ENCODE data around the gene FOXD3.
"Not testable (repeated sequence)": the region's sequence is repeated elsewhere in the genome, so short reads cannot be mapped to it uniquely, and the experiment has no call there.

FOXD3 gene

DNA sequence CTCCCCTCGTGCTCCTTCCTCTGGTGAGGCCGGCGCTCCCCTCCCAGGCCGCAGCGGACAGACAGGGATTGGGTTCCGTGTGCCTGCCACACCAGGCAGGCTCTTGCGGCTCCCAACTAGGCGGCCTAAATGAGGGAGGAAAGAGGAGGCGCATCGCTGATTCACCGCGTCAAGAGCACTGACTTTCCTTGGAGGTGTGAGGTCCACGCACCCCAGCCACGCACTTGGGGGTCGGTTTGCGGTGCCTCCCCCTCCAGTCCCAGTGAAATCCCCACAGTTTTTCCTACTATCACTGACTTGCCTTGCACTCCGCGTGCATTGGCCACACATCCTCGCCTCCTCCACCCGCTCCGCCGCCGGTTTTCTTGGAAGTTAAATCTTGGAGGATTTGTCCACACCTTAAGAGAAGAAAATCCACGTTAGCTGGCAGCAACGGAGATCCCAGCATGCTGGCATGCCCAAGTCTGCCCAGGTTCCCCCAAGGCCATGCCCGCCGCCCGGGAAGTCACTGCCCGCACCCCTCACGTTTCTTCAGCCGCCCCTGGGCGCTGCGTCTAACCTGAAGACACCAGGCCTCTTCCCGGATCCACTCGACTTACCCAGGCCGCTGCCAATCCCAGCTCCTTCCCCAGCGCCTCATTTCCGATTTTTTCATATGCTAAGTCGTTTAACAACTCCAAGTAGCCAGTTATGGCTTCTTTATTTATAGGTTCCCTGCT is 1.1 kb upstream of the FOXD3 start:
- no peak for DNase-seq

DNA sequence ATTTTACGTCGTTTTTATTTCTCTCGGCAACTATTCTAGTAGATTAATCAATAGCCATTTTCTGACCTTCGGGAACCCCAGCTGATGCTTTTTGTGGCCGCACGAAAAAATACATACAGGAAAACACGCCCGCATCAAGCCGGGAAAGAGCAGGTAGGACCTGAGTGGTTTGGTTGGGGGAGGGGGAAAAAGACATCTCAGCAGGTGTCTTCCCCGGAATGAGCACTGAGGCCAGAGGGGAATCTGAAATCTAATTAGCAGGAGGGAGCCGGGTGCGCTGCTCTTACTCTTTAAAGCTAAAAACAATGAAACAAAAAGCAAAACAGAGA is 618 bp upstream of the FOXD3 start:
- DNase-seq: peak; percentile 61

DNA sequence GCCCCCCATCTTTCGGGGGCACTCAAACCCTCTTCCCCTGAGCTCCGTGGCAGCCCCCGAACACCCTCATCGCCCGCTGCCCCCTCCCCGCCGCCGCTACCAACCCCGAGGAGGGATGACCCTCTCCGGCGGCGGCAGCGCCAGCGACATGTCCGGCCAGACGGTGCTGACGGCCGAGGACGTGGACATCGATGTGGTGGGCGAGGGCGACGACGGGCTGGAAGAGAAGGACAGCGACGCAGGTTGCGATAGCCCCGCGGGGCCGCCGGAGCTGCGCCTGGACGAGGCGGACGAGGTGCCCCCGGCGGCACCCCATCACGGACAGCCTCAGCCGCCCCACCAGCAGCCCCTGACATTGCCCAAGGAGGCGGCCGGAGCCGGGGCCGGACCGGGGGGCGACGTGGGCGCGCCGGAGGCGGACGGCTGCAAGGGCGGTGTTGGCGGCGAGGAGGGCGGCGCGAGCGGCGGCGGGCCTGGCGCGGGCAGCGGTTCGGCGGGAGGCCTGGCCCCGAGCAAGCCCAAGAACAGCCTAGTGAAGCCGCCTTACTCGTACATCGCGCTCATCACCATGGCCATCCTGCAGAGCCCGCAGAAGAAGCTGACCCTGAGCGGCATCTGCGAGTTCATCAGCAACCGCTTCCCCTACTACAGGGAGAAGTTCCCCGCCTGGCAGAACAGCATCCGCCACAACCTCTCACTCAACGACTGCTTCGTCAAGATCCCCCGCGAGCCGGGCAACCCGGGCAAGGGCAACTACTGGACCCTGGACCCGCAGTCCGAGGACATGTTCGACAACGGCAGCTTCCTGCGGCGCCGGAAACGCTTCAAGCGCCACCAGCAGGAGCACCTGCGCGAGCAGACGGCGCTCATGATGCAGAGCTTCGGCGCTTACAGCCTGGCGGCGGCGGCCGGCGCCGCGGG is 837 bp downstream of the FOXD3 start:
- DNase-seq: peak; percentile 82

DNA sequence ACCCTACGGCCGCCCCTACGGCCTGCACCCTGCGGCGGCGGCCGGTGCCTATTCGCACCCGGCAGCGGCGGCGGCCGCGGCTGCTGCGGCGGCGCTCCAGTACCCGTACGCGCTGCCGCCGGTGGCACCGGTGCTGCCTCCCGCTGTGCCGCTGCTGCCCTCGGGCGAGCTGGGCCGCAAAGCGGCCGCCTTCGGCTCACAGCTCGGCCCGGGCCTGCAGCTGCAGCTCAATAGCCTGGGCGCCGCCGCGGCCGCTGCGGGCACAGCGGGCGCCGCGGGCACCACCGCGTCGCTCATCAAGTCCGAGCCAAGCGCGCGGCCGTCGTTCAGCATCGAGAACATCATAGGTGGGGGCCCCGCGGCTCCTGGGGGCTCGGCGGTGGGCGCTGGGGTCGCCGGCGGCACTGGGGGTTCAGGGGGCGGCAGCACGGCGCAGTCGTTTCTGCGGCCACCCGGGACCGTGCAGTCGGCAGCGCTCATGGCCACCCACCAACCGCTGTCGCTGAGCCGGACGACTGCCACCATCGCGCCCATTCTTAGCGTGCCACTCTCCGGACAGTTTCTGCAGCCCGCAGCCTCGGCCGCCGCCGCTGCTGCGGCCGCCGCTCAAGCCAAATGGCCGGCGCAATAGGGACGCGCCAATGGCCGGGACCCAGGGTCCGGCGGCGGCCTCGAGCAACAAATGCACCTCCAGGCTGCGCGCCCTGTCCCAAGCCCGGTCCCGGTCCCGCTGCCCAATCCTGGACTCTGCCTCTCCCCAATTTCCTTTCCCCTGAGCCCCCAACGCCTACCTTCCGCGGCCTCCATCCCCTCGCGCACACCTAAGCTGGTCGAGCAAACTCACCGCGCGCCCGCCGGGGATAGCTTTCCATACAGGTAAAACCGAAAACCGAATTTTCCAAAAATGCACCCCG is 1.8 kb downstream of the FOXD3 start:
- peak; percentile 72 for DNase-seq

DNA sequence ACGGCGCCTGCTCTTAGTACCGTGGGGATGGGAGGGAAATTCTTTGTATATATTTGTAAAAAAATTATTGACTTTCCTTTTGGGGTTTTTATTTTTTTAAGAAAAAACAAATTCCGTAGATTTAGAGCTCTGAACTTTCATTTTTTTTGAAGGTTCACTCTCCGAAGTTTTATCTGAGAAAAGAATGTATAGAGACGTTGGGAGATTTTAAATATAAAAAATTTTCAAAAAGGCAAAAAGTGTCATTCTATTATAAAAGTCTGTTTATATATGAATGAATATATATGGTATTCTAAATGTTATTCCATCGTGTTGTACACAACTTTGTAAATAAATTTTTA is 2.4 kb downstream of the FOXD3 start:
- DNase-seq: no peak

DNA sequence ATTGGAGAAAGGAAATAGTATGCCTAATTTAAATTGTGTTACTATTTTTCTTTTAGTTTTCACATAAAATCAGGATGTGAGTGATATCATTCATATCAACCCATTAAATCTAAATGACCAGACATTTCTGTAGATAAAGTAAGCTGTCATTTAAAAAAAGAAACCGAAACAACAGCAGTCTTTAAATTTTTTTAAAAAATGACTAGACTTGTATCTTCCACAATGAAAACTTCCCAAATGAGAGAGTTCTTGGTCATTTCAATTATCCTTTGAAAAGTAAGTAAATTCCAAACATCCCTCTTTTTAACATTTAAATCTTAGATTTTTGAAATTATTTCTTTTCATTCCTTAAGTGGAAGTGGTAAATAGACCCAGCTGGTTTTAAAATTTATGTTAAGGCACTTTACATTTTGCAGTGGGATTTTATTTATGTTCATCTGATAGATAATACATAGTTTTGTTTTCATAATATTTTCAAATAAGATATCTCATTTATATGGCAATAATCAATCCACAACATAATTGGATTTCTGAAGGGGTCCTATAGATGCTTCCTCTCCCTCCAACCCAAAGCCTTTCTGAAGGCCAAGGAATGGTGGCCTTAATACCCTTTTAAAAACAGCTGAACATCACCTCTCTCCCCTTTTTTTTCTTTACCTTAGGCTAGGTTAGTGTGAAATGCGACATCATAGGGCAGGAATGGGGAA is 3.1 kb downstream of the FOXD3 start:
- DNase-seq: peak; percentile 8

DNA sequence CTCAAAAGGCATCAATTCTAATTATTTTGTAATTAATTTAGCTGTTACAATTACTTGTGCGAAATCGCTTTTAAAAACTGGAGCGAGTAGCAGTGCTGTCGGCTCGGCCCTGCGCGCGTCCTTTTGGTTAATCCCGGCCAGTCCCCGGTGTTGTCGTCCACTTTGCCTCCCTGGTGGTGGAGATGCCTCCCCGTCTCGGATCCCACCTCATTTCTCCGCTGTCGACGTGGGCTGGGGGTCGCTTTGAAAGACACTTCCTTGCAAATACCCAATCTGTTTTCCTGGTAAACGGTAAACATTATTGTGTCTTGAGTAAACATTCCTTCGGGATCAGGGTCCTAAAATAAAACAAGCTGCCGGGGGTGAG is 3.7 kb downstream of the FOXD3 start:
- peak; percentile 66 for DNase-seq

DNA sequence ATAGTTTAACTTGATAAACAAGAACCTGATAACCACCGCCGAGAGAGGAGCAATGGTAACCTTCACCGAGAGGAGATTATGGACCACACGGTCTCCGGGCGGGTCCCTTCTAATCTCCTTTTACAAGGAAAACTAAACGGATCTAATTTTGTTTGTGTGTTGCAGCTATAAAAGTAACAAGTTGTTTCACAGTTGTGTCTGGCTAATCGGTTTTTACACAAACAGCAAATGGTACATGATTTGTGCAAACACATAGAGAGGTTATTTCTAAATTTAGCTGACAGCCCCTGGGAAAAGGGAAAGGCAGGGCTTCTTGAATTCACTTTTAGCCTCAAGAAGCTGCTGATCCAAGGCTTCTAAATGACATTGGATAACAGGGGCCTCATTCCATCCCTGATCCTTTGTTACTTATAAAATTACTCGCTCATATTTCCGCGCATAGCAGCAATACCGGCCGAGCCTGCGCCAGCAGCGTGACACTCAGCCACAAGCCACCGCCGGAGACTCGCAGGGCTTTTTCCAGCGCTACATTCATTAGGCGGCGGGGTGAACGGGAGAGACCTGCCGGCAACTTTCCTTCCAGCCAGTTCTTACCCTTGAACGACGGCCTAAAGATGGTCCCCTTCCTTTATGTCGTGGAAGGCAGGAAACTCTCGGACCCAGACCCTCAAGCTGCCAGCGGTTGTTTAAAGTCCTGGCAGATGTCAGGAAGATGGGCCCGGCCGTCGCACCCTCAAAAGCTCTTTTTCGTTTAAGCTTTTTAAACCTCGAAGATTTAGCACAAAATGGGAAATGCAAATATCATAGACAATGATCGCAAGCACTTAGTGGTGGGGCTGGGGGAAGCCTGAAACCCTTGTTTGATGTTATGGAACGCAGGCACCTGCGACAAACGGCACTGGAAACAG is 4.4 kb downstream of the FOXD3 start:
- peak; percentile 72 for DNase-seq

DNA sequence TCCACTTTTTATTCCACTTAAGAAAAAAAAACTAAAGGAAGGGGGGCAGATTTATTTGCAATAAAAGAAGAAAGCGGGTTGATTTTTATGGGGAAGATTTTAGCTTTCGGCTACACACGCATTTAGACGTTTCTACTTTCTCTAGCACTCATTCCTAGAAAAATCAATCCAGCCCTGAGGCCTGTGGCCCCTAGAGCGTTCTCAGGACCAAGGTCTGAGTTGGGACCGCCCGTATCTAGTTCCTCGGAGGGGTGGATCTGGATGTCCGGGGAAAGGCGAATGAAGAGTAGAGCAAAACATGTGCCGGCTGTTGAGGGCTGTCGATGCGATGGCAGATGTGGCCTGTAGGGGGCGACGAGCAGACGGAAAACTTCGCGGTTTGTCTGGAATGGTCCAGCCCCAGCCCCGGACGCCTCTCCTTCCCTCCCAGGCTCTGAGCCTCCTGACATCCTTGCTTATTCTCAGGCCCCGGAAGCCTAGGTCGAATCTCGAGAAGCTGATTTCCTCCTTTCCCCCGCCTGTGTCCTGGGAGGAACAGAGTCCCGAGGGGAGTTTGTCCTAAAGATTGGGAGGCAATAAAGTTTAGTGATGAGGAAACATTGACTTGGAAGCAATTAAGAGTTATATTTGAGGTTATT is 5.2 kb downstream of the FOXD3 start:
- DNase-seq: peak; percentile 88

DNA sequence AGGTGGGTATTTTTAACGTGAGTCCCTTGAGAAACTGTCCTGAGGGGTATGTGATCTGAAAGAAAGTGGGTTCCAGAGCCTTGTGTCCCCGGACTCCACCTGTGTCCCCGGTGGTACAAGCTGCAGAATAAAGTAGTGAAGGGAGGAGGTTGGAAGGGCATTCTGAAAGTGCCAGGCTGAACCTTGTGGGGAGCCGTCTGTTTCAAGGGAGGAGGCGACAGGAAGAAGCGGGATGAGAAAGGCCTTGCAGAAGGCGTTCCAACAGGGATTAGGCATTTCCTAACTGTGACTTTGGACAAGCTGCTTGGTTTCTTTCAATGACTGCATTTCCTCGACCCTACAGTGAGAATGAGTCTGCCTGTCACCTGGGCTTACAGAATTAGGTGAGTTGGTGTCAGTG is 5.8 kb downstream of the FOXD3 start:
- DNase-seq: no peak

DNA sequence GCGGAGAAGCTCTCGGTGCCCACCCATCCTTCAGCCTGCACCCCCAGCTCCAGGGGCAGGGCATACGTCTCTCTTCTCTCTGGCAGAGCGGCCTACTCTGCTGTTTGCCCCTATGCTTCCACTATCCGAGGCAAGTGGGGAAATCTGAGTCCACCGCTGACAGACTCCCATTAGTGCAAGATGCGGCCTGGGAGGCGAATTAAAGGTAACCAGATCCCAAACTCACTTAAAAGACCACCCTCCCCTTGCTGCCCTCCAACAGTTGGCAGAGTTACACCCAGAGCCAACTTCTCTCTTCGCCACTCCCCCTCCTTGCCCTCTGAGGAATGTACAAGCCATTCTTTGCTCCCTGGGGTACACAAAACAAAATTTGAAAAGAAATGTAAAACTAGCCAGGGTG is 6.4 kb downstream of the FOXD3 start:
- no peak for DNase-seq

DNA sequence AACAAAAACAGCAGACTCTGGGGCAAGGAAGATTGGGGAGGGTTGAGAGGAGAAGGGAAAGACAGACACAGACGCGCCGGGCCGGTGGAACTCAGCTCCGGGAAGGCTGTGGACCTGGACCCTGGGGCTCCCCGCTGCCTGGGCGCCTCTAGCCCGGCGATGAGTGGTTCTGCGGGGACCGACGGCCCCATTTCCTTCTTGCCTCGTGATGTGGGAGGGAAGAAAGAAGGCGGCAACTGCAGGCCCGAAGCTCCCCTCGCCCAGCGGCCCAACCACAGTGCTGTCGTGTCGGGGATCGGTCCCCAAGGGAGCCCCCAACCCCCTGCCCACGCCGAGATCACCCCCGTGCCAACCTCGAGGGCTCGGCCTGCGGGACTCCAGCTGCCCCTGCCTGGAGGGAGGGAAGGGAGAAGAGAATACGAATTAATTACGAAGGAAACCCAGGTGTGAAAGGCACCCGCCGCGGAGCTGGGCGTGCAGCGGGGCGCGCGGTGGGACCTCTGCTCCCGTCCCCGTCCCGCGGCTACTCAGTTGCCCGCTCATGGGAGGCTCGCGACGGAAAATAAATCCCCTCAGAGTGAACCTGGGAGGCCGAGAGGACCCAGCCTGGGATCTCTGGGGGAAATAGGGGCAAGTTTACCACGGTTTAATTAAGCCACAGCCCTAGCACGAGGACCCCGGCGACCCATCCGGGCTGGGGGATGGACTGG is 7.4 kb downstream of the FOXD3 start:
- no peak for DNase-seq

DNA sequence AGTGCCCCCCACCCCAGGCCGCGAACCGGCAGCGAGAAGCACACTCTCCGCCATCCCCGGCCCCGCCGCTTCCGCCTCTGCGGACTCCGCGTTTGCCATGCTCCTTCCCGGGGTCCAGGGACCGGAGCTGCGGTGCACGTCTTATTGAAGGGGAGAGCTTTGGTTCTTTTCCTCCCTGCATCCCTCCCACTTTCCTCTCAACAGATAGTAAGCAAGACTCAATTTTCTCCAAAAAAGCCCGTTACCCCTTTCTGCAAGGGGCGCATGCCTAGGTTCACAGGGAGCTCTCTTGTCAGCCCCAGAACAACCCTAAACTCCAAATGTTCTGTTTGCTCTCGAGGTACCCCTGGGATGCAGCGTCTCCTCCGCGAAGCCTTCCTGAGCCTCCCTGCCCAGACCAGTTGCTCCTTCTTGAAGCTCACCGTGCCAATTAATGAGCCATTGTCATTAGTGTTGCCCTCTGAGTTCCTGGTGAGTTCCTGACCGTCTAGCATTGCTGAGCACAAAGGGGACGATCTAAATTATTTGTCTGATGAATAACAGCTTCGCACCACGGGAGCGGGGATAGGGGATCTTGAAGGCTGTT is 8.1 kb downstream of the FOXD3 start:
- peak; percentile 16 for DNase-seq

DNA sequence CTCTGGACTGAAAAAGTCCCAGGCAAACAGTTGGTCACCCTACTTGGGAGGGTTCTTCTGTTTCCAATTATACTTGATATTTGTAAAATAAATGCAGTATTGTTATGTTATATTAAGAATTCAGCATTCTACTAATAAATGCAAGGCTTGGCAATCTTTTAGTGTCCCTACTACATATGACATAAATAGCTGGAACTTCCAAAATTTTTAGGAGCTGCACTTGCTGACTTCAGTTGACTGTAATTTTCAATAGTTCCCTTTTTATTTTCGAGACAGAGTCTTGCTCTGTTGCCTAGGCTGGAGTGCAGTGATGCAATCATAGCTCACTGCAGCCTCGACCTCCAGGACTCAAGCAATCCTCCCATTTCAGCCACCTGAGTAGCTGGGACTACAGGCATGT is 20.0 kb downstream of the FOXD3 start:
- DNase-seq: no peak

DNA sequence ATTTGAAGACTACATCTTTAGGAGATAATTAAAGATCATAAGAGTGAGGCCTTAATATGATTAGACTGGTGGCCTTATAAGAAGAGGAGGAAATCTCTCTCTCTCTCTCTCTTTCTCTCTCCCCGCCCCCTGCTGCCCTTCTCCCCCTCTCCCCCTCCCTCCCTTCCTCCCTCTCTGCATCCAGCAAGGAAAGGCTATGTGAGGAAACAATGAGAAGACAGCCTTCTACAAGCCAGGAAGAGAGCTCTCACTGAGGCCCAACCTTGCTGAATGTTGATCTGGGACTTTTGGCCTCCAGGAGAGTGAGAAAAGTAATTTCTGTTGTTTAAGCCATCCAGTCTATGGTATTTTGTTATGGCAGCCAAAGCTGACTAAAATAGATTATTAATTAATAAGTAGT is 21.6 kb downstream of the FOXD3 start:
- peak; percentile 76 for DNase-seq

DNA sequence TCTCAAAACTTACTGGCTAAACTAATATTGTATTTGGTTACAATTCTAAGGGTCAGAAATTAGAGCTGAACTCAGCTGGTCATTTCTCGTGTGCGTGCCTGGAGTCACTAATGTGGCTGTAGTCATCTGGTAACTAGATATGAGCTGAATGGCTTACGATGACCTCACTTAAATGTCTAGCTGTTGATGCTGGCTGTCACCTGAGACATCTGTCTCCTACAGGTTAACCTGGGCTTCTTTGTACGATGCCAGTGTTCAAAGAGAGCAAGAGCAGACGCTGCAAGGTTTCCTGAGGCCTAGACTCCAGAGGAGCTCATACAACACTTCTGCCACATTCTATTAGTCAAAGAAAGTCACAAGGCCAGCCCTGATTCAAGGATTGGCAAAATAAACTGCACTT is 28.0 kb downstream of the FOXD3 start:
- DNase-seq: no peak

DNA sequence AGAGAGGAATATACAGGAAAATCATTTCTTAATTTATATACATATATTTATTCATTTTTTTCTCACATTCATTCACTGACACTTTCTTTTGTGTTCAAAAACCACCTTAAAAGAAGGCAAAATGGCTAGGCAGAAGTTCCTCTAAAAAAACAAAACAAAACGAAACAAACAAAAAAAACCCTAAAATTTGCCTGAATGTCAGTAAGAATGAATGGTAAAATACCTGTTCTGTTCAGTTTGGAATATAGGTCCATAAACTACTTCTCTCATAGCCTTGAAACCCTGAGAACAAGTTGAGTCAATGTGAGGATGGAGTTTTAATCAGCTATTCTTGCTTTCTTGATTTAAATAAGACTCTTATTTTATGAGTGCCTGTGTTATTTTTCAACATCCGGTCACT is 30.4 kb downstream of the FOXD3 start:
- no peak for DNase-seq

DNA sequence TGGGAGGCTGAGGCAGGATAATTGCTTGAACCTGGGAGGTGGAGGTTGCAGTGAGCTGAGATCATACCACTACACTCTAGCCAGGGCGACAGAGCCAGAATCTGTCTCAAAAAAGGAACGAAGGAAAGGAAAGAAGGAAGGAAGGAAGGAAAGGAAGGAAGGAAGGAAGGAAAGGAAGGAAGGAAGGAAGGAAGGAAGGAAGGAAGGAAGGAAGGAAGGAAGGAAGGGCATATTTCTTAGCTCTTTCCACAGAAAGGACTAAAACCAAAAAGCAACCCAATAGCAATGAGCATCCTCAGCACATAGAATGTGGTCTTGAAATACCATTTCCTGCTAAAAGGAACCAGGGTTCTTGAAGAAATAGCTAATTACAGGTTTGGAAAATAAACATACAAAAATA is 33.9 kb downstream of the FOXD3 start:
- DNase-seq: not testable (repeated sequence)

DNA sequence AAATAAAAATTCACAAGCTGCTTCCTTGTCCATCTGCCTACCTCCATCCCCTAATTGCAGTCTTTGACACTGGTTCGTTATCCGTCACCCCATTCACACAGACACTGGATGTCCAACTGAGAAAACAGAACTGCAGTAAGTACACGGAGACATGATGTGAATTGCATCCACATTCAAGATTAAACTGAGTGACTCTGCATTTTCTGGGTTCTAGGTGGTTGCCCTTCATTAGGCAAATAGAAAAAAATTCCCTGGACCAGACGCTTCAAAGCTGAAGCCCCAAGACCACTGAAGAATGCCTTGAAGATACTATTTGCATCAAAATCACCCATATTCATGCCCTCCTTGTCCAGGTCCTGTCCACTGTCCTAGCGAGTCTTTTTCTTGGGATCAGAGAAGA is 37.2 kb downstream of the FOXD3 start:
- no peak for DNase-seq

DNA sequence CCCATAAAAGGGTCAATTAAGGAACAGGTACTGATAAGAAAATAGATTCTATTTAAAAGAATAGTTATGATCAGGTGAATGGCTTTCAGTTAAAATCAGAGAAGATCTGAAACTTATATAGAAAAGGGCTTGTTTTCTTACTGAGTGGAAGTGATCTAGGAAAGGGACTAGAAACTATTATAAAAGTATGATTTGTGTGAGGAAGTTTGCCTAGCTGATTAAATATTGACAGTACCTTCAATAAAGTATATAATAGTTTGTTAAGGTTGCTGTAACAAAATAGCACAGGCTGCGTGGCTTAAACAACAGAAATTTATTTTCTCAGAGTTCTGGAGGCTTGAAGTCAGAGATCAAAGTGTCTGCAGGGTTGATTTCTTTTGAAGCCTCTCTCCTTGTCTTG is 39.7 kb downstream of the FOXD3 start:
- DNase-seq: no peak
